Upper lobe of left lung (tissue), 6 donors: ENCODE results near the gene TAPBP. TPM values are rescaled to one million over a fixed set of nuclear protein-coding genes. Genes with fewer than 3 reads are reported as not detected.

ENCODE experiments used
- ATAC-seq, 2 donors: fragments of 200-7000 bp; cut with Tn5 transposase; one replicate each; pipeline ENCODE4 v1.9.1; 2022; ENCODE audit warnings: mild to moderate bottlenecking in 2 of 2, moderate library complexity in 2 of 2; ENCODE audit not compliant: low FRiP score in 2 of 2
- DNase-seq, 2 donors: peaks; one replicate each; pipeline ENCODE4 v3.0.0-alpha.2; 2019 to 2020
- H3K27ac ChIP-seq, 4 donors: fragments of 200-600 bp; sonication (generic); one replicate each; pipeline ENCODE4 v1.5.1; 2016 to 2019
- H3K27me3 ChIP-seq, 4 donors: fragments of 200-600 bp; sonication (generic); one replicate each; pipeline ENCODE4 v1.5.1; 2017 to 2019
- H3K36me3 ChIP-seq, 4 donors: fragments of 200-600 bp; sonication (generic); one replicate each; pipeline ENCODE4 v1.5.1; 2016 to 2019
- H3K4me1 ChIP-seq, 4 donors: fragments of 200-600 bp; sonication (generic); one replicate each; pipeline ENCODE4 v1.5.1; 2018 to 2019
- H3K4me3 ChIP-seq, 4 donors: fragments of 200-600 bp; sonication (generic); one replicate each; pipeline ENCODE4 v1.5.1; 2017 to 2019; ENCODE audit warnings: mild to moderate bottlenecking in 2 of 4, moderate library complexity in 1 of 4
- H3K9me3 ChIP-seq, 4 donors: fragments of 200-600 bp; sonication (generic); one replicate each; pipeline ENCODE4 v1.5.1; 2018 to 2019
- CTCF ChIP-seq, 6 experiments: fragments of 450-650 bp in 4 of 6; fragments of 200-600 bp in 2 of 6; sonication (generic) in 2 of 6; IDR thresholded peaks; one replicate each; pipeline ENCODE4 v1.5.1; 2016 to 2019; ENCODE audit warnings: antibody characterized with exemption in 6 of 6
- EP300 ChIP-seq, 4 donors: sonication (generic); formaldehyde crosslinking; IDR thresholded peaks; one replicate each; pipeline ENCODE4 v1.5.1; 2017; ENCODE audit warnings: antibody characterized with exemption in 4 of 4, control low read depth in 2 of 4
- POLR2A ChIP-seq, 4 donors: fragments of 450-650 bp; IDR thresholded peaks; one replicate each; pipeline ENCODE4 v1.5.1; 2016 to 2017; ENCODE audit warnings: antibody characterized with exemption in 4 of 4, mild to moderate bottlenecking in 2 of 4
- POLR2AphosphoS5 ChIP-seq, 2 donors: sonication (generic); formaldehyde crosslinking; IDR thresholded peaks; one replicate each; pipeline ENCODE4 v1.5.1; 2017; ENCODE audit warnings: antibody characterized with exemption in 2 of 2
- WGBS, 2 donors: methylation state at CpG; one replicate each; pipeline ENCODE4 v1.1.5; 2017 to 2018; 5-methylcytosine and 5-hydroxymethylcytosine counted together
- total RNA-seq, 6 donors: library from RNA; depleted of rRNA in 4 of 6; stranded (reverse); fragments of >200 nt in 4 of 6; gene quantifications; one replicate each; pipeline versions ENCODE4 v1.1.0 to v1.2.1, GENCODE V29; 2016 to 2021
- donor health status: DM: no; HTN: no; CAD: no; lungs with moderate emphysema.
- donor health status: DM: no; HTN: yes; CAD: no; lungs with severe emphysema.

The TAPBP gene
- total RNA-seq, 6 donors from 2014 or later: 131 to 310 (median 221) TPM

- ATAC-seq (no peak), DNase-seq (no peak)
- H3K4me3 ChIP-seq: no peak overlapping the region
- peaks cover 48 to 63% (median 59%) of the 10 kb centered on the region in 4 donors for H3K4me1 ChIP-seq
- TF ChIP-seq EP300 (IDR thresholded peaks at IDR 0.05): no peak
- H3K36me3 ChIP-seq: peaks cover 7 to 39% (median 33%) of the 10 kb centered on the region in 4 donors
- 75 to 76% methylated on average over 26 to 31 of the region's 32 CpGs for WGBS, 2 donors
- no peaks in the 10 kb centered on the region for H3K9me3 ChIP-seq
- peak overlapping the region in 2 of 4 donors; percentile 4 to 52 for H3K27ac ChIP-seq
- H3K27me3 ChIP-seq: no peaks in the 10 kb centered on the region
Observed at GRCh38 chr6:33320315-33321181, 6.7 kb upstream of the TAPBP start.

GRCh38 chr6:33319939-33320314 is 6.0 kb upstream of the TAPBP start:
- Histone ChIP-seq H3K4me3 (no peak overlapping the region), H3K9me3 (no peaks in the 10 kb centered on the region), H3K27me3 (no peaks in the 10 kb centered on the region), H3K27ac (peak overlapping the region in 1 of 4 donors; percentile 52), H3K36me3 (peaks cover 7 to 39% (median 33%) of the 10 kb centered on the region in 4 donors), H3K4me1 (peaks cover 54 to 70% (median 65%) of the 10 kb centered on the region in 4 donors)
- DNase-seq (no peak), ATAC-seq (no peak)
- WGBS, 2 donors: 94 to 96% methylated on average over 3 of the region's 3 CpGs
- no peak for TF ChIP-seq CTCF (IDR thresholded peaks at IDR 0.05)
- no peak for TF ChIP-seq POLR2AphosphoS5 (IDR thresholded peaks at IDR 0.05)
- TF ChIP-seq POLR2A (IDR thresholded peaks at IDR 0.05): no peak

- 67 to 70% methylated on average over 8 of the region's 8 CpGs for WGBS, 2 donors
- Histone ChIP-seq H3K27ac (peak overlapping the region; percentile 80 to 98 (median 88)), H3K36me3 (peaks cover 7 to 39% (median 33%) of the 10 kb centered on the region in 4 donors), H3K4me3 (peak overlapping the region in 3 of 4 donors; percentile 50 to 64 (median 58)), H3K27me3 (no peaks in the 10 kb centered on the region), H3K9me3 (no peaks in the 10 kb centered on the region), H3K4me1 (peaks cover 51 to 71% (median 63%) of the 10 kb centered on the region in 4 donors)
- DNase-seq: no peak
- TF ChIP-seq EP300 (IDR thresholded peaks at IDR 0.05) (no peak), POLR2AphosphoS5 (IDR thresholded peaks at IDR 0.05) (no peak), CTCF (IDR thresholded peaks at IDR 0.05) (no peak), POLR2A (IDR thresholded peaks at IDR 0.05) (no peak)
- ATAC-seq: no peak
Observed at GRCh38 chr6:33318426-33319073, 4.7 kb upstream of the TAPBP start.

- TF ChIP-seq CTCF (IDR thresholded peaks at IDR 0.05): peak in 1 of 6 experiments; percentile 25
- TF ChIP-seq EP300 (IDR thresholded peaks at IDR 0.05): peak in 1 of 4 donors; percentile 25
- TF ChIP-seq POLR2AphosphoS5 (IDR thresholded peaks at IDR 0.05): peak; percentile 45 to 70
- peak in 1 of 4 donors; percentile 60 for TF ChIP-seq POLR2A (IDR thresholded peaks at IDR 0.05)
Observed at GRCh38 chr6:33317669-33318425, 4.0 kb upstream of the TAPBP start, which contains the start of gene ZBTB22. Gene ZBTB22, minus strand, starts transcription at chr6:33317744. Its CDS starts 828 bp downstream, at chr6:33316916.

More at GRCh38 chr6:33317669-33318425, 4.0 kb upstream of the TAPBP start, which contains the start of gene ZBTB22:
- peak within 1 kb of the TSS; percentile 26 to 64 (median 54) for H3K4me3 ChIP-seq
- ATAC-seq: peak; percentile 86 to 93
- no peaks in the 10 kb centered on the region for H3K9me3 ChIP-seq
- H3K27me3 ChIP-seq: no peaks in the 10 kb centered on the region
- peaks cover 7 to 39% (median 33%) of the 10 kb centered on the region in 4 donors for H3K36me3 ChIP-seq
- 2 to 4% methylated on average over 22 to 35 of the region's 44 CpGs for WGBS, 2 donors
- H3K27ac ChIP-seq: peak within 1 kb of the TSS; percentile 80 to 98 (median 88)
- DNase-seq: peak; percentile 98 to 100
- H3K4me1 ChIP-seq: peaks cover 50 to 69% (median 62%) of the 10 kb centered on the region in 4 donors
